Spleen (tissue), 7 donors: ENCODE results near the gene EIPR1.

Source experiments
- CTCF ChIP-seq, 11 experiments: fragments of 200-600 bp in 7 of 11; fragments of 450-650 bp in 4 of 11; sonication (generic) in 4 of 11; IDR thresholded peaks in 8 of 11; conservative IDR thresholded peaks in 3 of 11; 1 replicate in 7 of 11; 2 replicates in 4 of 11; pipeline versions ENCODE4 v1.4.0 to v1.8.0; 2016 to 2021; ENCODE audit warnings: antibody characterized with exemption in 11 of 11, inconsistent platforms in 4 of 11, mild to moderate bottlenecking in 1 of 11
- POLR2A ChIP-seq, 3 donors: fragments of 450-650 bp; IDR thresholded peaks; one replicate each; pipeline ENCODE4 v1.5.1; 2017; ENCODE audit warnings: antibody characterized with exemption in 3 of 3, mild to moderate bottlenecking in 1 of 3
- POLR2AphosphoS5 ChIP-seq, 3 donors: sonication (generic); formaldehyde crosslinking; IDR thresholded peaks; one replicate each; pipeline ENCODE4 v1.5.1; 2017; ENCODE audit warnings: antibody characterized with exemption in 3 of 3
- donor health status: DM: no; HTN: no; CAD: no; lungs with moderate emphysema.
- donor health status: DM: no; HTN: no; CAD: no.
- donor health status: DM: no; HTN: no; CAD: no.

GRCh38 chr2:3176071-3176868 is 201.3 kb downstream of the EIPR1 start:
- no peak for TF ChIP-seq POLR2AphosphoS5 (IDR thresholded peaks at IDR 0.05)
- no peak for TF ChIP-seq CTCF (IDR thresholded peaks at IDR 0.05 in 8 of 11, conservative IDR thresholded peaks at IDR 0.05 in 3 of 11)
- no peak for TF ChIP-seq POLR2A (IDR thresholded peaks at IDR 0.05)
